GM12801 (cell line): ENCODE data around the gene C3orf85.

Experiments
- CTCF ChIP-seq: IDR thresholded peaks from one replicate; pipeline ENCODE4 v1.5.1; 2011; ENCODE audit warnings: control low read depth; ENCODE audit not compliant: insufficient read length; ENCODE audit errors: extremely low read depth

The C3orf85 gene

GRCh38 chr3:109175411-109175810, 38.9 kb downstream of the C3orf85 start:
- no peak for TF ChIP-seq CTCF

- TF ChIP-seq CTCF = no peak
Measured at GRCh38 chr3:109176726-109177125, 40.2 kb downstream of the C3orf85 start.

GRCh38 chr3:109177908-109178307, 41.4 kb downstream of the C3orf85 start:
- no peak for TF ChIP-seq CTCF

- no peak for TF ChIP-seq CTCF
Measured at GRCh38 chr3:109178708-109179107, 42.2 kb downstream of the C3orf85 start.

GRCh38 chr3:109184726-109185125, 48.2 kb downstream of the C3orf85 start:
- no peak for TF ChIP-seq CTCF

GRCh38 chr3:109187390-109187789, 50.9 kb downstream of the C3orf85 start:
- no peak for TF ChIP-seq CTCF

GRCh38 chr3:109188741-109189140, 52.2 kb downstream of the C3orf85 start:
- TF ChIP-seq CTCF = no peak

- TF ChIP-seq CTCF = no peak
Measured at GRCh38 chr3:109191421-109191820, 54.9 kb downstream of the C3orf85 start.
